ENCODE data around the gene VARS2.

GRCh38 chr6:30891816-30892538 is 22.1 kb upstream of the VARS2 start:
- TF ChIP-seq PRDM10 (tag by site-specific recombination; IDR thresholded peaks at IDR 0.05): no peak
- TF ChIP-seq CTCF (tag by site-specific recombination; IDR thresholded peaks at IDR 0.05): no peak
- no peak for TF ChIP-seq SALL2 (tag by site-specific recombination; IDR thresholded peaks at IDR 0.05; ENCODE audit: borderline replicate concordance)
- no peak for TF ChIP-seq ZNF133 (tag by site-specific recombination; IDR thresholded peaks at IDR 0.05)
- no peak for TF ChIP-seq ZNF23 (tag by site-specific recombination; IDR thresholded peaks at IDR 0.05; ENCODE audit: borderline replicate concordance)
- no peak for TF ChIP-seq ZNF211 (tag by site-specific recombination; IDR thresholded peaks at IDR 0.05; ENCODE audit: low read depth)
- no peak for TF ChIP-seq ZNF175 (tag by site-specific recombination; IDR thresholded peaks at IDR 0.05)
- no peak for TF ChIP-seq ZNF549 (tag by site-specific recombination; IDR thresholded peaks at IDR 0.05)
